K562 (cell line): ENCODE results near the gene ZAP70. TPM values are rescaled to one million over a fixed set of nuclear protein-coding genes. Genes with fewer than 3 reads are reported as not detected.
A peak's percentile ranks its signal among the peaks of the same experiment; 100 is the strongest.

Experiments used
- HMG20B ChIP-seq: fragments of 250-450 bp; sonication (Bioruptor Pico); IDR thresholded peaks from 2 replicates; pipeline ENCODE4 v1.5.0; 2021; ENCODE audit warnings: mild to moderate bottlenecking
- HNRNPH1 ChIP-seq: fragments of 200-400 bp; formaldehyde crosslinking; optimal IDR thresholded peaks from 2 replicates; pipeline ENCODE3; 2017; ENCODE audit warnings: low read depth, mild to moderate bottlenecking, low read length, moderate library complexity
- PHB ChIP-seq: fragments of 250-450 bp; sonication (Bioruptor Pico); IDR thresholded peaks from 2 replicates; pipeline ENCODE4 v1.5.0; 2021
- POLR3G ChIP-seq: IDR thresholded peaks from 2 replicates; pipeline ENCODE4 v1.6.1; 2011; ENCODE audit not compliant: insufficient read length, insufficient replicate concordance; ENCODE audit errors: extremely low read depth
- SAFB ChIP-seq: fragments of 200-400 bp; formaldehyde crosslinking; IDR thresholded peaks from 2 replicates; pipeline ENCODE4 v1.6.1; 2017; ENCODE audit warnings: low read depth, low read length, borderline replicate concordance
- STAG1 ChIP-seq: sonication (generic); formaldehyde crosslinking; IDR thresholded peaks from 2 replicates; pipeline ENCODE4 v1.5.0; 2020; ENCODE audit warnings: missing genetic modification reagents, borderline replicate concordance
- TEAD4 ChIP-seq, 2 experiments: sonication (generic) in 1 of 2; formaldehyde crosslinking in 1 of 2; IDR thresholded peaks; 2 replicates each; pipeline versions ENCODE4 v1.6.1 to v1.8.0; 2012 to 2022; ENCODE audit warnings: borderline replicate concordance in 1 of 2, inconsistent platforms in 1 of 2, low read length in 1 of 2, mild to moderate bottlenecking in 1 of 2, missing genetic modification reagents in 1 of 2
- TOE1 ChIP-seq, 2 experiments: fragments of 450-650 bp in 1 of 2; sonication (generic) in 1 of 2; formaldehyde crosslinking in 1 of 2; IDR thresholded peaks; 2 replicates each; pipeline versions ENCODE4 v1.7.1 to v1.8.0; 2016 to 2022; ENCODE audit warnings: borderline replicate concordance in 2 of 2, mild to moderate bottlenecking in 2 of 2, antibody characterized with exemption in 1 of 2, inconsistent platforms in 1 of 2, low read depth in 1 of 2, missing genetic modification reagents in 1 of 2, moderate library complexity in 1 of 2
- ZC3H4 ChIP-seq: sonication (generic); formaldehyde crosslinking; IDR thresholded peaks from 2 replicates; pipeline ENCODE4 v1.9.0; 2021; ENCODE audit warnings: missing genetic modification reagents, borderline replicate concordance
- ZNF212 ChIP-seq: fragments of 450-650 bp; formaldehyde crosslinking; IDR thresholded peaks from 2 replicates; pipeline ENCODE4 v1.4.0; 2020; ENCODE audit warnings: mild to moderate bottlenecking
- ZNF507 ChIP-seq: conservative IDR thresholded peaks from 2 replicates; pipeline ENCODE4 v1.6.1; 2017; ENCODE audit warnings: missing genetic modification characterization, missing compliant biosample characterization
- ZSCAN29 ChIP-seq: fragments of 450-650 bp; IDR thresholded peaks from 2 replicates; pipeline ENCODE4 v1.6.1; 2017
- polyA plus RNA-seq, 8 experiments: library from polyadenylated mRNA; depleted of rRNA in 4 of 8; stranded (reverse) in 5 of 8; unstranded in 3 of 8; fragments of >200 nt; fragmentation: Nextera tagmentation in 2 of 8; fragmentation: Illumina TruSeq in 1 of 8; extraction: Ambion mirVana in 2 of 8; extraction: Trizol in 1 of 8; gene quantifications; 2 replicates each; pipeline versions ENCODE4 v1.2.1 to v1.2.3, GENCODE V29; 2011 to 2014; ENCODE audit warnings: inconsistent platforms in 1 of 8, missing spikeins in 1 of 8
- total RNA-seq, 7 experiments: library from RNA; depleted of rRNA in 6 of 7; stranded (reverse); fragments of >200 nt in 6 of 7; fragmentation: Illumina TruSeq in 2 of 7; extraction: Trizol in 2 of 7; gene quantifications; 2 replicates each; pipeline versions ENCODE4 v1.2.1 to v1.2.3, GENCODE V29; 2011 to 2021; ENCODE audit warnings: low replicate concordance in 1 of 7
- TF ChIP-seq, protein P1 (sequence below): fragments of 450-650 bp; IDR thresholded peaks from 2 replicates; pipeline ENCODE4 v1.6.1; 2017; ENCODE audit warnings: antibody characterized with exemption
- TF ChIP-seq, protein P2 (sequence below), 2 experiments: fragments of 450-650 bp; formaldehyde crosslinking in 1 of 2; IDR thresholded peaks; 2 replicates each; pipeline versions ENCODE4 v1.4.0 to v1.6.1; 2014 to 2020; ENCODE audit warnings: mild to moderate bottlenecking in 2 of 2, borderline replicate concordance in 1 of 2, low read depth in 1 of 2

Gene ZAP70
- total and polyA plus RNA-seq, 9 of the 15 experiments (the other 6 are each of a cell fraction or from before 2014, with no cell fraction given): 0.06 to 0.80 (median 0.21) TPM; not detected in 1

- TF ChIP-seq, protein P1, sequence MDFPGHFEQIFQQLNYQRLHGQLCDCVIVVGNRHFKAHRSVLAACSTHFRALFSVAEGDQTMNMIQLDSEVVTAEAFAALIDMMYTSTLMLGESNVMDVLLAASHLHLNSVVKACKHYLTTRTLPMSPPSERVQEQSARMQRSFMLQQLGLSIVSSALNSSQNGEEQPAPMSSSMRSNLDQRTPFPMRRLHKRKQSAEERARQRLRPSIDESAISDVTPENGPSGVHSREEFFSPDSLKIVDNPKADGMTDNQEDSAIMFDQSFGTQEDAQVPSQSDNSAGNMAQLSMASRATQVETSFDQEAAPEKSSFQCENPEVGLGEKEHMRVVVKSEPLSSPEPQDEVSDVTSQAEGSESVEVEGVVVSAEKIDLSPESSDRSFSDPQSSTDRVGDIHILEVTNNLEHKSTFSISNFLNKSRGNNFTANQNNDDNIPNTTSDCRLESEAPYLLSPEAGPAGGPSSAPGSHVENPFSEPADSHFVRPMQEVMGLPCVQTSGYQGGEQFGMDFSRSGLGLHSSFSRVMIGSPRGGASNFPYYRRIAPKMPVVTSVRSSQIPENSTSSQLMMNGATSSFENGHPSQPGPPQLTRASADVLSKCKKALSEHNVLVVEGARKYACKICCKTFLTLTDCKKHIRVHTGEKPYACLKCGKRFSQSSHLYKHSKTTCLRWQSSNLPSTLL: no peak
- TF ChIP-seq ZNF212 (no peak; the same call in 1 of the 2 replicates), SAFB (no peak), ZC3H4 (CRISPR knock-in tag) (no peak), TOE1 (IDR thresholded peaks at IDR 0.05; ENCODE audit: borderline replicate concordance) (no peak), TOE1 (CRISPR knock-in tag; IDR thresholded peaks at IDR 0.05; ENCODE audit: borderline replicate concordance, low read depth) (no peak), ZNF507 (tag) (no peak), TEAD4 (IDR thresholded peaks at IDR 0.05; ENCODE audit: low read length) (no peak), TEAD4 (CRISPR knock-in tag; IDR thresholded peaks at IDR 0.05; ENCODE audit: borderline replicate concordance) (no peak), HNRNPH1 (no peak), ZSCAN29 (no peak), POLR3G (no peak), PHB (CRISPR knock-in tag) (no peak), HMG20B (no peak), STAG1 (CRISPR knock-in tag) (peak; percentile 34; the same call in 1 of the 2 replicates)
- TF ChIP-seq, protein P2, sequence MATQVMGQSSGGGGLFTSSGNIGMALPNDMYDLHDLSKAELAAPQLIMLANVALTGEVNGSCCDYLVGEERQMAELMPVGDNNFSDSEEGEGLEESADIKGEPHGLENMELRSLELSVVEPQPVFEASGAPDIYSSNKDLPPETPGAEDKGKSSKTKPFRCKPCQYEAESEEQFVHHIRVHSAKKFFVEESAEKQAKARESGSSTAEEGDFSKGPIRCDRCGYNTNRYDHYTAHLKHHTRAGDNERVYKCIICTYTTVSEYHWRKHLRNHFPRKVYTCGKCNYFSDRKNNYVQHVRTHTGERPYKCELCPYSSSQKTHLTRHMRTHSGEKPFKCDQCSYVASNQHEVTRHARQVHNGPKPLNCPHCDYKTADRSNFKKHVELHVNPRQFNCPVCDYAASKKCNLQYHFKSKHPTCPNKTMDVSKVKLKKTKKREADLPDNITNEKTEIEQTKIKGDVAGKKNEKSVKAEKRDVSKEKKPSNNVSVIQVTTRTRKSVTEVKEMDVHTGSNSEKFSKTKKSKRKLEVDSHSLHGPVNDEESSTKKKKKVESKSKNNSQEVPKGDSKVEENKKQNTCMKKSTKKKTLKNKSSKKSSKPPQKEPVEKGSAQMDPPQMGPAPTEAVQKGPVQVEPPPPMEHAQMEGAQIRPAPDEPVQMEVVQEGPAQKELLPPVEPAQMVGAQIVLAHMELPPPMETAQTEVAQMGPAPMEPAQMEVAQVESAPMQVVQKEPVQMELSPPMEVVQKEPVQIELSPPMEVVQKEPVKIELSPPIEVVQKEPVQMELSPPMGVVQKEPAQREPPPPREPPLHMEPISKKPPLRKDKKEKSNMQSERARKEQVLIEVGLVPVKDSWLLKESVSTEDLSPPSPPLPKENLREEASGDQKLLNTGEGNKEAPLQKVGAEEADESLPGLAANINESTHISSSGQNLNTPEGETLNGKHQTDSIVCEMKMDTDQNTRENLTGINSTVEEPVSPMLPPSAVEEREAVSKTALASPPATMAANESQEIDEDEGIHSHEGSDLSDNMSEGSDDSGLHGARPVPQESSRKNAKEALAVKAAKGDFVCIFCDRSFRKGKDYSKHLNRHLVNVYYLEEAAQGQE (IDR thresholded peaks at IDR 0.05; ENCODE audit: borderline replicate concordance): peak; percentile 53
- TF ChIP-seq, protein P2 (CRISPR knock-in tag; IDR thresholded peaks at IDR 0.05; ENCODE audit: low read depth): no peak
These were observed 27.3 kb downstream of the ZAP70 start (continued) for GRCh38 chr2:97740590-97741182.
